ENCODE data around the gene CYTH2. TPM values are rescaled to one million over a fixed set of nuclear protein-coding genes. Genes with fewer than 3 reads are reported as not detected.
A peak's percentile ranks its signal among the peaks of the same experiment; 100 is the strongest.

Gene CYTH2
- total and polyA plus RNA-seq, 12 donors = 26.3 to 93.5 (median 52.8) TPM

GRCh38 chr19:48455171-48455907, 13.8 kb upstream of the CYTH2 start, which contains the start of gene KCNJ14:
Gene KCNJ14, plus strand, starts transcription at chr19:48455574. Its CDS starts 6,151 bp downstream, at chr19:48461725.
- no peak for TF ChIP-seq POLR2A (IDR thresholded peaks at IDR 0.05)
- WGBS, 4 donors = 87 to 94% (median 91%) methylated on average over 9 to 16 of the region's 16 CpGs
- H3K9me3 ChIP-seq (replicated peaks in 1 of 3) = no peaks in the 10 kb centered on the region
- no peak within 1 kb of the TSS for H3K4me3 ChIP-seq
- peaks cover 0 to 51% of the 10 kb centered on the region in 2 donors for H3K36me3 ChIP-seq (replicated peaks in 1 of 2)
- DNase-seq = no peak
- no peaks in the 10 kb centered on the region for H3K27me3 ChIP-seq
- H3K27ac ChIP-seq = no peak within 1 kb of the TSS
- intact Hi-C loops (cut with DNase I) = no loop called here
- H3K4me1 ChIP-seq (replicated peaks in 1 of 2) = no peaks in the 10 kb centered on the region

GRCh38 chr19:48455908-48456562, 13.1 kb upstream of the CYTH2 start:
- DNase-seq = peak in 1 of 7 donors; percentile 46

DNA sequence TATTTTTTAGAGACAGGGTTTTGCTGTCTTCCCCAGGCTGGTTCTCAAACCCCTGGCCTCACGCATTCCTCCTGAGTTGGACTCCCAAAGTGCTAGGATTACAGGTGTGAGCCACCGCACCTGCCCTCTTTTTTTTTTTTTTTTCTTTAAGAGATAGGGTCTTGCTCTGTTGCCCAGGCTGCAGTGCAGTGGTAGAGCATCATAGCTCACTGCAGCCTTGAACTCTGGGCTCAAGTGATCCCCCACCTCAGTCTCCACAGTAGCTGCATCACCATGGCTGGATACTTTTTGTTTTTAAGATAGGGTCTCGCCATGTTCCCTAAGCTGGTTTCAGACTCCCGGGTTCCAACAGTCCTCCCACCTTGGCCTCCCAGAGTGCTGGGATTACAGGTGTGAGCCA, 12.3 kb upstream of the CYTH2 start:
- H3K27ac ChIP-seq = no peak overlapping the region
- peaks cover 0 to 36% of the 10 kb centered on the region in 2 donors for H3K36me3 ChIP-seq (replicated peaks in 1 of 2)
- intact Hi-C loops (cut with DNase I) = no loop called here
- H3K9me3 ChIP-seq (replicated peaks in 1 of 3) = no peaks in the 10 kb centered on the region
- WGBS, 4 donors = 88 to 100% (median 93%) methylated on average over 4 of the region's 4 CpGs
- no peak overlapping the region for H3K4me3 ChIP-seq
- no peak for DNase-seq
- H3K4me1 ChIP-seq (replicated peaks in 1 of 2) = no peaks in the 10 kb centered on the region
- TF ChIP-seq POLR2A (IDR thresholded peaks at IDR 0.05) (no peak), CTCF (IDR thresholded peaks at IDR 0.05) (no peak)
- no peaks in the 10 kb centered on the region for H3K27me3 ChIP-seq

More at GRCh38 chr19:48455908-48456562, 13.1 kb upstream of the CYTH2 start:
- no peak overlapping the region for H3K4me3 ChIP-seq
- H3K9me3 ChIP-seq (replicated peaks in 1 of 3) = no peaks in the 10 kb centered on the region
- 86 to 91% (median 88%) methylated on average over 8 to 11 of the region's 11 CpGs for WGBS, 4 donors
- peaks cover 0 to 44% of the 10 kb centered on the region in 2 donors for H3K36me3 ChIP-seq (replicated peaks in 1 of 2)
- TF ChIP-seq CTCF (IDR thresholded peaks at IDR 0.05) = no peak
- TF ChIP-seq POLR2A (IDR thresholded peaks at IDR 0.05) = no peak
- H3K4me1 ChIP-seq (replicated peaks in 1 of 2) = no peaks in the 10 kb centered on the region
- H3K27me3 ChIP-seq = no peaks in the 10 kb centered on the region
- intact Hi-C loops (cut with DNase I) = no loop called here
- no peak overlapping the region for H3K27ac ChIP-seq

DNA sequence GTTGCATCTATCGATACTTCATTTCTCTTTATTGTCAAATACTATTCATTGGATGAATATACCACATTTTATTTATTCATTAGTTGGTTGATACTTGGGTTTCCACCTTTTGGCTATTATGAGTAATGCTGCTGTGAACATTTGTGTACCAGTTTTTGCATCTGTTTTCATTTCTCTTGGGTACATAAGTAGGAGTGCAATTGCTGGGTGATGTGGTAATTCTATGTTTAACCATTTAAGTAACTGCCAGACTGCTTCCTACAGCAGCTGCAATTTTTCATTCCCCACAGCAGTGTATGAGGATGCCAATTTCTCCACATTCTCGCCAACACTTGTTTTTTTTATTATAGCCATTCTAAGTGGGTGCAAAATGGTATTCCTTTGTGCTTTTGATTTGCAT, 11.2 kb upstream of the CYTH2 start:
- H3K27me3 ChIP-seq = no peaks in the 10 kb centered on the region
- DNase-seq = no peak
- WGBS, 4 donors = 89 to 95% (median 92%) methylated on average over 2 of the region's 2 CpGs
- H3K4me1 ChIP-seq (replicated peaks in 1 of 2) = no peaks in the 10 kb centered on the region
- no peak overlapping the region for H3K27ac ChIP-seq
- no peaks in the 10 kb centered on the region for H3K9me3 ChIP-seq (replicated peaks in 1 of 3)
- intact Hi-C loops (cut with DNase I) = no loop called here
- H3K36me3 ChIP-seq (replicated peaks in 1 of 2) = peaks cover 0 to 24% of the 10 kb centered on the region in 2 donors
- TF ChIP-seq CTCF (IDR thresholded peaks at IDR 0.05) (no peak), POLR2A (IDR thresholded peaks at IDR 0.05) (no peak)
- no peak overlapping the region for H3K4me3 ChIP-seq
